ENCODE results near the gene LMBRD2.

GRCh38 chr5:36128795-36129194 is 22.9 kb downstream of the LMBRD2 start:
- TF ChIP-seq ZFP3 (CRISPR knock-in tag; IDR thresholded peaks at IDR 0.05), result no peak
- TF ChIP-seq ZNF70 (CRISPR knock-in tag; IDR thresholded peaks at IDR 0.05), result no peak
- peak; percentile 85 for TF ChIP-seq ZFP30 (CRISPR knock-in tag; IDR thresholded peaks at IDR 0.05)
- TF ChIP-seq RARB (CRISPR knock-in tag; IDR thresholded peaks at IDR 0.05), result no peak
- TF ChIP-seq ESRRG (CRISPR knock-in tag; IDR thresholded peaks at IDR 0.05), result no peak
